Mucosa of stomach (tissue), 1 donor: ENCODE measurements around the gene ARHGAP15.

Experiments used
- H3K27me3 ChIP-seq: one replicate; pipeline ENCODE4 v1.7.0; 2013; ENCODE audit warnings: mild to moderate bottlenecking, low read length; ENCODE audit not compliant: control insufficient read depth, insufficient read depth
- H3K36me3 ChIP-seq: one replicate; pipeline ENCODE4 v1.7.0; 2013; ENCODE audit warnings: low read length; ENCODE audit not compliant: control insufficient read depth, insufficient read depth
- H3K4me1 ChIP-seq: one replicate; pipeline ENCODE4 v1.7.0; 2013; ENCODE audit warnings: mild to moderate bottlenecking, low read length; ENCODE audit not compliant: control insufficient read depth, insufficient read depth
- H3K4me3 ChIP-seq: one replicate; pipeline ENCODE4 v1.7.0; 2013; ENCODE audit warnings: low read length
- H3K9ac ChIP-seq: one replicate; pipeline ENCODE4 v1.7.0; 2013; ENCODE audit warnings: mild to moderate bottlenecking, low read length, moderate library complexity
- H3K9me3 ChIP-seq: one replicate; pipeline ENCODE4 v1.7.0; 2013; ENCODE audit warnings: mild to moderate bottlenecking, low read length, moderate library complexity; ENCODE audit not compliant: control insufficient read depth
- donor health status: Pancreatic carcinoma.

The ARHGAP15 gene

DNA sequence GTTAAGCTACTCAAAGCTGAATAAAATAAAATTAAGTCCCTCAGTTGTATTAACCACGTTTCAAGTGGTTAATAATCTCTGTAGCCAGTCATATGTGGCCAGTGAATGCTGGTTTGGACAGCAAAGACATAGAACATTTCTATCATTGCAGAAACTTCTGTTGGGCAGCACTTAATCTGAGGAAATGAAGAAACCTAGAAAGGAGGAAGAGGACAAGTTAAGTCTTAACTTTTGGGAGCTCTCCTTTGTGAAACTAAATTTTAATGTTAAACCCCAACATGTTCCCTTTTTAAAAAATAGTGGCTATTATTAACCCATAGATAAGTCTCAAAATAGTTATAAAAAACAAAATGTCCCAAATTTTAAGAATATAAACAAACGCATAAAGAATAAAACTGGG is 421.3 kb downstream of the ARHGAP15 start:
- no peaks in the 10 kb centered on the region for H3K36me3 ChIP-seq
- H3K4me3 ChIP-seq, result no peak overlapping the region
- no peaks in the 10 kb centered on the region for H3K27me3 ChIP-seq
- H3K9ac ChIP-seq, result no peak overlapping the region
- no peaks in the 10 kb centered on the region for H3K9me3 ChIP-seq
- H3K4me1 ChIP-seq, result no peaks in the 10 kb centered on the region

DNA sequence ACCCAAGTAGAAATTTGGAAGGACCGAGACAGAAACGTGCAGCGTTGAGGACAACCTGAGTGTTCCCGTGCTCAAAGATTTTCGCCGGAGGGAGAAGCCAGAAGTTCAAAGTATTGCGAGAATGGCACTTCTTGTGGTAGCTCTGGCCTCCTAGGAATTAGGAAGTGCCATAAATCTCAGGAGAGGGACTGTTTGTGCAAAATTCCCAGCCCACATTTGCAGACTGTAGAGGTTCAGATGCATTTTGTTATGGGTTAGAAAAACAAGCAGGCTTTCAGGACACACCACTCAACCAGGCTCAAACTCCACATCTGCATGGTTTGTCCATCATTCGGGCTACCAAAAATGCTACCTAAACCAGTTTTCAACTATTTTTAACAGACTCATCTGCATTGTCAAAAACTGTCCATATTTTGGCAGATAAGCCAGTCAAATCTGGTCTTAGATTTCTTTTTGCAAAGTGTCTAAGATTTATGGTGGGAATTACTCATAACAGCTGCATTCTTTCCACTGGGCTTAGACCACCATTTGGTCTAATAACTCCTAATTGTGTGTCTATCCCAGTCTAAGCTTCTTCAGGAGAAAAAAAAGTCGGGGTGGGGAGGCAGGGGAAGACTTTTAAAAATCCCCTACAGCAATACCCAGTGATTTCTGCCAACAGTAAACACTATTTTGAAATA is 422.9 kb downstream of the ARHGAP15 start:
- no peak overlapping the region for H3K4me3 ChIP-seq
- no peaks in the 10 kb centered on the region for H3K27me3 ChIP-seq
- H3K4me1 ChIP-seq, result no peaks in the 10 kb centered on the region
- H3K9me3 ChIP-seq, result no peaks in the 10 kb centered on the region
- H3K36me3 ChIP-seq, result no peaks in the 10 kb centered on the region
- no peak overlapping the region for H3K9ac ChIP-seq

DNA sequence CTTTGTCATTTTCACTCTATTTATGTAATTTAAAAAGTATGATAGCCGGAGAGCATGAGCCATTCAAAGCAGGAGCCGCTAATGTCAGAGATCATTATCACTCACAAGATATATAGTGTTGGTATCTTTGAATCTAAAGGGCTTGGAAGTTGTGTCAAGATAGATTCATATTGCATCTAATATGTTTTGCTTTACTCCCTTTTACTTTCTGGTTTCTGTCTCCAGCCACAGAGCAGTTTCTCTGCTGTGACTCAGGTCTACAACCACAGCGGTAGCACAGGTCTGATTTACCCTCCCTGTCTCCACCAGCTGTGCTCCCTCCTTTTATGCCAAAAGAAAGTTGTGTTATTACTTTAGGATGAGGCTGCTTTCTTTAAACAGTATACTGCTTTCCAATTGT is 424.0 kb downstream of the ARHGAP15 start:
- Histone ChIP-seq H3K27me3 (no peaks in the 10 kb centered on the region), H3K4me3 (no peak overlapping the region), H3K4me1 (no peaks in the 10 kb centered on the region), H3K9me3 (no peaks in the 10 kb centered on the region), H3K36me3 (no peaks in the 10 kb centered on the region), H3K9ac (no peak overlapping the region)

DNA sequence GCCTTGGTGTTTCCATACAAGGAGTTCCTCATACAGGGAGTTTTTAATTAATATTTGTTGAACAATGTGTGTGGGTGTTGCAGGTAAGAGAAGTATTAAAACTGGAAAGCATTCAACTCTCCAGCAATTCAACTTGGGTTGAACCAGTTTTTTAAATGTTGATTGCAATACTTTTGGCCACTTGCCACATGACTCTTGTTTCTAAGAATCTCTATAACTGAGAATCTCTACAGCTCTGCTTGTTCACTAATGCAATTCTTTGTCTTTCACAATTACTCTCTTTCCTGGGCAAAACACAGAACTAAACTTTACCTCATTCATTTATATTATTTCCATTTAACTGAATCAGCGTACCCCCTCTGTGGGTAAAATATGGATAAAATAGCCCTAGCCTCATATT is 429.4 kb downstream of the ARHGAP15 start:
- H3K27me3 ChIP-seq, result no peaks in the 10 kb centered on the region
- no peaks in the 10 kb centered on the region for H3K4me1 ChIP-seq
- no peak overlapping the region for H3K9ac ChIP-seq
- no peaks in the 10 kb centered on the region for H3K9me3 ChIP-seq
- no peaks in the 10 kb centered on the region for H3K36me3 ChIP-seq
- H3K4me3 ChIP-seq, result no peak overlapping the region

DNA sequence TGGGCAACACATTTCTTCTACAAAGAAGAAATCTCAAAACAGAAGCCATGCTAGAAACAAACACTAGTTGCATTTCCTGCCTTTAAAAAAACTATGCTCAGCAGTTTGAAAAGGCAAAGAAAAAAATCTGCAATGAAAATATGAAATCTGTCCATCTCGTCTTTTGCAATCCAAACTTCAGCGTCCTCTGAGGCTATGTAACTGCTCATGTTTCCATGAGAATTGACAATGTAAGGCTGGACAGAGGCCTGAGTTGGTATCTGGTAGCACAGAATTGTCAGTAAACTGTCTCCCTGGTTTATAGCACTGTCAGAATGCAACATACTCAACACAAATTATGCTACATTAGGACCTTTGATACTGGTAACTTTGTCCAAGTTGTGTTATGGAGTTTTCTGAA is 429.9 kb downstream of the ARHGAP15 start:
- no peak overlapping the region for H3K4me3 ChIP-seq
- no peaks in the 10 kb centered on the region for H3K36me3 ChIP-seq
- H3K9me3 ChIP-seq, result no peaks in the 10 kb centered on the region
- no peaks in the 10 kb centered on the region for H3K27me3 ChIP-seq
- H3K9ac ChIP-seq, result no peak overlapping the region
- no peaks in the 10 kb centered on the region for H3K4me1 ChIP-seq

DNA sequence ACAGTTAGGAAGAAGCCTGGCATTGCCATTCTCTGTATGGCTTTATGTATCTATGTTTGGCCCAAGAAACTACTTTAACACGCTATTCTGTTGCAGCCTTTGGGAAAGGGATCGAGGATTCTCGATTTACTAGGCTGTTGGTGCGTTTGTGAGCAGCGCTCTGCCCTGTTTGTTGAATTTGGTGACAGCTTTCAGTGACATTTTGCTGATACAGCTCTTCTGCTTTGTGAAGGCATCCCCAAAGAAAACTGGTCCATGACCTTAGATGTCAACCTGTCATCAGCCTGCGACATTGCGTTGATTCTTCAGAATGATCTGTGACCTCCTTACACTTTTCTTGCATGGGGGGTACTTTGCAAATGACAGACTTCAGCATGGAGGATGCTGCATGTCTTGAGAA is 431.5 kb downstream of the ARHGAP15 start:
- H3K9me3 ChIP-seq, result no peaks in the 10 kb centered on the region
- no peak overlapping the region for H3K9ac ChIP-seq
- no peaks in the 10 kb centered on the region for H3K36me3 ChIP-seq
- no peak overlapping the region for H3K4me3 ChIP-seq
- no peaks in the 10 kb centered on the region for H3K27me3 ChIP-seq
- no peaks in the 10 kb centered on the region for H3K4me1 ChIP-seq

DNA sequence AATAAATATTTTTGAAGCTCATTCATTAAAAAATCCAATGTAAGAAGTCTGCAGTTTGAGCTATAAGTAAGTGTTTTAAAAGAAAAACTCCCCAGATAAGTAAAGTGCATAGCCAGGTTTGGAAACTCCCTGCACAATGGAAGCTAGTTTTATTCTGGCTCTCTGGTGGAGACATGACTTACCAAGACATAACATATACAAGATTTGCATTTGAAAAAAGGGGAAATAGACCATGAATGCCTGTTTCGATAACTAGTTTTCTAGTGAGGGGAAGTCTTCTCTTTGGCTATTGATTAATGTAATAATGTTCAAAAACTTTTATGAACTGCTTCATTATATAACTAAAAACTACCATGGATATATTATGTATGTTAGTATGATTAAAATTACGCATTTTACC is 435.2 kb downstream of the ARHGAP15 start:
- no peaks in the 10 kb centered on the region for H3K27me3 ChIP-seq
- H3K9ac ChIP-seq, result no peak overlapping the region
- H3K36me3 ChIP-seq, result no peaks in the 10 kb centered on the region
- no peaks in the 10 kb centered on the region for H3K4me1 ChIP-seq
- no peak overlapping the region for H3K4me3 ChIP-seq
- no peaks in the 10 kb centered on the region for H3K9me3 ChIP-seq

DNA sequence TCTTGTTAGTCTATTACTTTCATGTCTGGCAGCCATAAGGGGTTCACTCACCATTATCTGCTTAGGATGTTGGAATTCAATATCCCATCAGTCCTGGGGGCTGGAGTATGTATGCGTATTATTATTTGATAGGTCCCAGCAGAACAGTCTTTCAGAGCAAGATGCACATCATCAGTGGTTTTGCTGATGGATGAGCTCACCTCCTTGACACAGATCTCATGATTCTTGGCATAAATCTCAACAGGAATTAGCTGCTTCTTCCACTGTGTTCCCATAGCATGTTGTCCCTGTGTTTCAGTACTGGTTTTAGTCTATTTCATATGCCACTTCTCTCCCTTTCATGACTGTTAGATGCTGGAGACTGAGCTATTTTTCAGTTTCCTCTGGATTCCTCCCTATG is 442.5 kb downstream of the ARHGAP15 start:
- H3K9ac ChIP-seq, result no peak overlapping the region
- no peaks in the 10 kb centered on the region for H3K36me3 ChIP-seq

DNA sequence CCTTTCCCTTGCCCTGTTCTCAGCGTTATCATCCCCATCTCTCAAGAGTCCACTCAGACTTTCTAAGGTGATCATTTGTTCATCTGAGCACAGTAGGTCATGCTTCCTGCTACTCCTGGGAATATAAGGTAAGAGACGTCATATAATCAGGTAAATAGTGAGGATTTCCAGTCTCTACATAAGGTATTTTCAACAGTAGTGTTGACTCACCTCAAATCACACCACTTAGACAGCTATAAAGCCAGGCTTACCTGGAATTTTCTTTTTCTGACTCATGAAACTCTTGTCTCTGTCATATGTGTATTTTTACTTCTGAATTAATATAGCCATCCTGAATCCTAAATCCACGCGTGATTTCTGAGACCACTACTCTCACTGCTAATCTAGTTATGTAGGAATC is 443.2 kb downstream of the ARHGAP15 start:
- Histone ChIP-seq H3K9ac (no peak overlapping the region), H3K36me3 (no peaks in the 10 kb centered on the region), H3K27me3 (no peaks in the 10 kb centered on the region), H3K4me1 (no peaks in the 10 kb centered on the region), H3K9me3 (no peaks in the 10 kb centered on the region), H3K4me3 (no peak overlapping the region)

More for the DNA sequence above, 442.5 kb downstream of the ARHGAP15 start:
- no peaks in the 10 kb centered on the region for H3K4me1 ChIP-seq
- no peaks in the 10 kb centered on the region for H3K9me3 ChIP-seq
- H3K4me3 ChIP-seq, result no peak overlapping the region
- no peaks in the 10 kb centered on the region for H3K27me3 ChIP-seq

DNA sequence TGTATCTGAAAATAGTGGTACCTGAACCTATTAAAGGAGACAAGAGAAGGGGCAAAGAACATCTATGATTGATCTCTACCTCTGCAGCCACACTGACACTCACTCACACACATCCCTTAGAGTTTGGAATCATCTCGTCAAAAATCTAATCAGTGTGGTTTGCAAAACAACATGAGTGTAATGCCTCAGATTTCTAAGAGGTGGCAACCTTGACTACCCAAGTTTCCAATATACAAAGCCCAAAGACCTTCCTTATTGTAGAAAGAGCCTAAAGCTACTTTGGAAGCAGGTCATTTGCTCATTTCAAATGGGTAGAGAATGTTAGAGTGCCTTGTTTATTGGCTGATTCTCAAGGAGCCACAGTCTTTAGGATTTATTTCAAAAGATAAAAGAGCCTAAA is 444.9 kb downstream of the ARHGAP15 start:
- H3K9me3 ChIP-seq, result no peaks in the 10 kb centered on the region
- H3K27me3 ChIP-seq, result no peaks in the 10 kb centered on the region
- H3K9ac ChIP-seq, result no peak overlapping the region
- no peaks in the 10 kb centered on the region for H3K36me3 ChIP-seq
- H3K4me1 ChIP-seq, result no peaks in the 10 kb centered on the region
- H3K4me3 ChIP-seq, result no peak overlapping the region

DNA sequence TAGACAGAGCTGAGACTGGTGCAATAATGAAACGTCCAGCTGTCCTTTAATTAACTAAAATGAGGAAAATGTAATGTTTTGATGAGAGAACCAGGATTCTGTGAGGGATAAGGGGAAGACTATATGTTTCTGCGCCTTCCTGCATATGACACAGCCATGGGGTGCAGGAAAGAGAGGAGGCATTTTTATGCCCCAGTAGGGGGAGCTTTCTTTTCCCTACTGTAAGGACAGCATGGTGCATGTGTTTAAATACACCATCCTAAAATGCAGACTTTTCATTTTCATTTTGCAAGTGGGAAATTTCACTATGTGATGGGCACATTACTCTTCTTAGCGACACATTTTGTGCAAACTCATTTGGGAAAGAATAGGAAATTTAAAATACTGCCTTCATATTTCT is 446.1 kb downstream of the ARHGAP15 start:
- H3K4me3 ChIP-seq, result no peak overlapping the region
- no peaks in the 10 kb centered on the region for H3K27me3 ChIP-seq
- no peaks in the 10 kb centered on the region for H3K9me3 ChIP-seq
- H3K4me1 ChIP-seq, result no peaks in the 10 kb centered on the region
- H3K36me3 ChIP-seq, result no peaks in the 10 kb centered on the region
- no peak overlapping the region for H3K9ac ChIP-seq

DNA sequence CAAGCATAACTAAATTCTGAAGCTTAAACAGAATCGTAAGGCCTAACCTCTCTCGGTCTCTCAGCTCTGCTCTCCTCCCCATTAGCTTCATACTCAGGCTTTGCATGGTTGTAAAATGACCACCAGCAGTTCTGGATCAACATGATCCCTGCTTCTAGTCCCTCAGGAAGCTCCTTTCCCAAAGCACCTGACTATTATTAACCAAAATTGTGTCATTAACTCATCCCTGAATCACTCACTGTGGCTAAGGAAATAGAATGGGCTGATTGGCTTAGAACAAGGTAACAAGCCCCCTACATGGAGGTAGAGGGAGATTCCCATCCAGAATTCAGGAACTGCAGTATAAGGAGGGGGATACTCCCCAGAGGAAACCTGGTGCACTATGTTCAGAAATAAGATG is 448.3 kb downstream of the ARHGAP15 start:
- Histone ChIP-seq H3K4me1 (no peaks in the 10 kb centered on the region), H3K4me3 (no peak overlapping the region), H3K9ac (no peak overlapping the region), H3K36me3 (no peaks in the 10 kb centered on the region), H3K9me3 (no peaks in the 10 kb centered on the region), H3K27me3 (no peaks in the 10 kb centered on the region)

DNA sequence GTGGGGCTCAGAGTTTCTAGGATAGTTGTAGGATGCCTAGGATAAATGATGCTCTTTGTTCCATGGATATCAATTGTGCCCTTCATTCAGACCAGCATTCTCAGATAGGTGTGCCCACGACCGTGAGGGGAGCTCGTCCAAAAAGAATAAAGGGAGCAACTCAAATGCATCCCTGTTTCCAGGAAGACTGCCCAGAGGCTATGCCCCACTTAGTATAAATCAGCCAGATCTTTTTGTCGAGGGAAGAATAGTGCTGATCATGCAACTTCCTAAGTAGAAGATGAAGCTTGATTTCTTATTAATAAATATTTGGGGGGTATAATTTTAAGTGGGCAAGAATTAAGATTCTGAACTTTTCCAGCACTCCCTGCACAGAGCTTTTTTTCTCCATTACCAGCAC is 450.2 kb downstream of the ARHGAP15 start:
- Histone ChIP-seq H3K36me3 (no peaks in the 10 kb centered on the region), H3K27me3 (no peaks in the 10 kb centered on the region), H3K4me1 (no peaks in the 10 kb centered on the region), H3K4me3 (no peak overlapping the region), H3K9me3 (no peaks in the 10 kb centered on the region), H3K9ac (no peak overlapping the region)
